Measurements from ENCODE around the gene ZNF423.

ZNF423 gene

DNA sequence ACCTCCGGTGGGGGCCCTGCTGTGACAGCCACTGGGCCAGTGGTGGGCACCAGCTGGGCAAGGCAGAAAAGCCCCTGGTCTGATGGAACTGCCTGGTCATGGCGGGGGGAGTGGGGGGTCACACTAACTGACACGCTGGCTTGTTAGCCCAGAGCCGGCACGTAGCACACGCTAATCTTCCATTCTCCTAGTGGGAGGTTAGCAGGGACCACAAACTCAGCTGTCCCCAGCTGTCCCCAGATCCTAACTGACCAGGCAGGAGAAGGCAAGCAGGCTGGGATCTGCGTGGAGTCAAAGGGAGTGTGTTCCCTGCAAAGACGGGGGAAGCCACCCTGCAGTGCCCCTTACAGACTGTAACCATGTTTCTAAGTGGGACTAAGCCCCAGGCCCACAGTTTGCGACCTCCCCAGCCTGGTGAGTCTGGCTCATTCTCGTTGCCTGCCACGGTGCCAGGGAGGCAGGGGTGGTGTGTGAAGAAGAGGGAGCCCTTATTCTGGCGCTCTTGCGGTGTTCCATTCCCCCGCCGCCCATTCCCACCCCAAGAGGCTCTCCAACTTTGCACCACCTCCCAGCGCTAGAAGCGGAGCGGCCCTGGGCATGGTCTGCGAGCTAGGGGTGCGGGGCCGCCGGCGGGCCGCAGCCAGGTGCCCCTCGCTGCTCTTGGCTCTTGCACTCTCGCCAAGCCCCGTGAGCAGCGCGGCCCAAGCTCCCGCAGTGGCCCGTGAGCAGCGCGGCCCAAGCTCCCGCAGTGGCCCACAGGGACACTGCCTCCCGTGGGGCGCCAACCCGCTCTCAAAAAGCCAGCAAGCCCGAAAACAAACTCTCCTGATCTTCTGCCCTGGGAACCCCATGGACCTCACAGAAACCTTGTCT is 12.1 kb upstream of the ZNF423 start:
- DNase-seq = no peak

DNA sequence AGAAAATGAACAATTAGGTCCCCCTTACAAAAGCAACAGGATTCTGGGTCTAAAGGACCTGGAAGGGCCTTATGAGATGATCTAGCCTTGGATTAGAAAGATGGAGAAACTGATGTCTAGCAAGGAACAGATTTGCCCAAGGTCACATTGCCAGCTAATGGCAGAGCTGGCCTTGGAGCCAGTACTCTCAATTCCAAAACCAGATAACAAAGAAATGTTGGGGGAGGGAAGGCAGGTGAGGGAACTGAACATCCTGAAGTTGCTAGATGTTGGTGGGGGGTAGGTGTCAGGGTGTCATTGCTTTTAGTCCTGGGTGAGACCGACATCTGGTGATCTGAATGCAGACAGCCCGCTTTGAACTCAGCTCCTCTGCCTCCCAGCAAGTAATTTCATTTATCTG is 11.3 kb upstream of the ZNF423 start:
- DNase-seq = no peak

DNA sequence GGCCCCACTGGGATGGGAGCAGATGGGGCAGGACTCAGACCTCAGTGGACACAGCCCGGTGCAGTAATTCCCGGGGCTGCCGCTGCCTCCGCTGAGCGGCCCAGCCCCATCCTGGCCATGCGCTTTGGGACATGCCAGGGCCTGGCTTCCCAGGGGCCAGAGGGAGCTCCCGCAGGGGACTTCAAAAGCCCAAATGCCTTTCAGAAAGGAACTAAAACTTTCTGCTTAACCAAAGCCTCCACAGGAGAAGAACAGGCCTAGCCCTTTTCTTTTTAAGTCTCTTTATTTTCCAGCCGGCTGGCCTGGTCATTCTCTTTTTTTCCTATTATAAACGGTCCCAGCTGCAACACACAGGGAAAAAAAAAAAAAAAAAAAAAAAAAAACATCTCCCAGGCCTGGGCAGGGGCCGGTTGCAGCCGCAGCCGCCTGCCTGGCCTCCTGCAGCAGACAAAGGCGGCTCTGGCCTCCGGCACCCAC is 10.7 kb upstream of the ZNF423 start:
- DNase-seq = no peak

DNA sequence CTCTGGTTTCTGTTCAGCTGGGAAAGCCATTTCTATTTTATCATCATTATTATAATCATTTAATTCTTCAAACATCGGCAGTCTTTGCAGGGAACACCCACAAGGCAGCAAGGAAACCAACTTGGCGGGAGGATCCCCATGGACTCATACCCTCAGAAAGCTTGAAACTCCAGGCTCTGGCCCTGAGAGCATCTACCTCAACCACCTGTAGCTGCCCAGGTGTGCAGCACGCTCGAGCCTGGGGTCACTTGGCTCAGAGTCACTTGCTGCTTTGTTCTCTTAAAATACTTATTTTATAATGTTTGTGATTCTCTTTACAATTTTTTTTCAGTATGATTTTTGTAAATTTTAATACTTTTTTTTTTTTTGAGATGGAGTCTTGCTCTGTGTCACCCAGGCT is 6.8 kb upstream of the ZNF423 start:
- no peak for DNase-seq

DNA sequence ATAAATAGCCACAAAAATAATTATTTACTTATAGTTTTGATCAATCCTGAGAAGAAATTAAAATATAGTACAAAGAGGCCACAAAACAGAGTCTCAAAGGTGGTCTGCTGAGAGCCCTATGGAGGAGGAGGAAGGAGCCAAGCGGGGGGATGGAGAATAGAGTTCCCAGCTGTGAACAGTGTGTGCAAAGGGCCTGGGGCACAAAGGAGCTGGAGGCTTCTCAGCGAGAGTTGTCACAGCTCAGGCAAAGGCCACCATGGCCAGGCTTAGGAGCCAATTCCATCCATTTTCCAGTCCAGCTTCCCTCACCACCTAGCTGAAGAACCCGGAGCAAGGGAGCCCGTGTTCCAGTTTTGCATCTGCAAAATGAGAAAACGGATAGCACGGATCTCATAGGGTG is 5.4 kb upstream of the ZNF423 start:
- DNase-seq = no peak

DNA sequence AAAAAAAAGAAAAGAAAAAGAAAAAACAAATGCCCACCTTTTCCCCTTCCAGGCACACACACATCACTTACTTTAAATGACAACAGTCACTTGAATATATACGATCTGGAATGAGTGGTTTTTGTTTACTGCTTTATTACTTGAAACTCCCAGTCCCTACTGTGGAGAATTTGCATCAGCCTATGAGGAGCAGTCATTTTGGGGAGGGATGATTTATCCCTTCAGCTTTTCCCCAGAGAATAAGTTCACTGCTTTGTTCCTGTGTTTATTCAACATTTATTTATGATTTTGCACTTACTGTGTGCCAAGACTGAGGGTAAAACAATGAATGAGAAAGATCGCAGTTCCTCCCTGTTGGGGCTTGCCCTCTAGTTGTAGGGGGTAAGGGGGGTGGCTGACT is 4.7 kb upstream of the ZNF423 start:
- DNase-seq = no peak

DNA sequence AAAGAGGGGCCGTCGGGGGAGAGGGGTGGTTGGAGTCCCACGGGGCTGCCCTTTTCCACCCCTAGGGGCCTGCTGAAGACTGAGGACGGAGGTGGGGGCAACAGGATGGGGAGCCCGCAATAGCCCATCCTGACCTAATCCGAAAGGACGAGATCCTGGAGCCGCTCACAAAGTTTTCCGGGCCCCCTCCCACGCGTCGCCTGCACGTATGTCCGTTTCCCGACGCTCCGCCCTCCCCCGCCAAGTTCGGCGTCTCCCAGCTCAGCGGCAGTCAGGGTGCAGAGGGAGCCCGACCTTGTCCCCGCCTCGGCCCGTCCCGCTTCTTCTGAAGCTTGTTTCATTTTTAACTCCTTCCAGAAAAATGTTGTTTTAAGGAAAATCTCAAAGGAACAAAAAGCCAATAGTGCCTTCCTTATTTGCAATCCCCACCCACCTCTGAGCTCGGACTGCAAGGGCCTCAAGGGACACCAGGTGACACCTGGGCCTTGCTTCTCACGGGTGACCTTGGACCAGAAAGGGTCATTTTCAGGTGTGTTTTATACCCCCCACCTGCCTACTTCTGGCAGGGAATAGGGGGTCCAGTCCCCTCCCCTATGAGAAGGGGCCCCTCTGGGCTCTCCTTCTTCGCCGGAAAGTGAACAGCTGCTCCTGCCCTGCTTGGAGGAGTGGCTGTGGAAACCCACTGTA is 3.4 kb upstream of the ZNF423 start:
- DNase-seq = no peak

DNA sequence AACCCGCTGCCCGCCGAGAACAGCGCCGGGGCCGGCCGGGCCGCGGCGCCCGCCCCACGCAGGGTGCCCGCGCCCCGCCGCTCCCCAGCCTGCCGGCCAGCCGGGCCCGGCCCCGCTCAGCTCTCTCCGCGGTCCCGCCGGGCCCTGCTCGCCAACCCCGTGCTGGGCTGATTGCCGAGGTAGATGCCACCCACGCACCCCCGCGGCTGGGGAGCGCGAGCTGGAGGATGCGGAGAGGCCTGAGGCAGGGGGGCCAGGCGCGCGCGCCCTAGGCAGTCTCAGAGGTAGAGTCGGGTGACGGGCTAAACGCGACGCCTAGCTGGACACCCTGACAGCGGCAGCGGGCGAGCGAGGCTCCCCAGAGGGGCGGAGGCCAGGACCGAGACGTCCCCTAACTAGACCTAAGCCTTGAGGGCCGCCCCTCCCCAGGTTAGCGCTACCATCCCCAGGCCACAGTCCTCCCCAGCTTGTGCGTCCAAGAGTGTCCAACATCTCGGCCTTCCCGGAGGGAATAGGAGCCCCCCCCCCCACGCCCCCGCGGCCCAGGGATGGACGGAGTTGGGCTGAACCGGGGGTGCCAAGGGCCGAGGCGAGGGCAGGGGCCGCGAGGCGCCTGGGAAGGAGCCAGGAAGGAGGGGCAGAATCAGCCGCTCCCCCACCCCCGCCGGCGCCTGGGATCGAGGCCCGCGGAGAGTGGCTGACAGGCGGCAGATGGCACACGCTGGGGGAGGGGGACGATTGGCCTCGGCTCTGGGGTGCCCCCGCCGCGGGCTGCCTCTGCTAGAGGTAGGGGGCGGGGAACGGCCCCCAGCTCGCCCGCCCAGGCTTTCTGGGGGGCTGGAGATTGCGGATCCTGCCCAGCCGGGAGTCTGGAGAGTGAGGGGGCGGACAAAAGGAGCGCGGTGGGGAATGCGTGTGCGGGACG is 2.5 kb upstream of the ZNF423 start:
- DNase-seq = no peak

DNA sequence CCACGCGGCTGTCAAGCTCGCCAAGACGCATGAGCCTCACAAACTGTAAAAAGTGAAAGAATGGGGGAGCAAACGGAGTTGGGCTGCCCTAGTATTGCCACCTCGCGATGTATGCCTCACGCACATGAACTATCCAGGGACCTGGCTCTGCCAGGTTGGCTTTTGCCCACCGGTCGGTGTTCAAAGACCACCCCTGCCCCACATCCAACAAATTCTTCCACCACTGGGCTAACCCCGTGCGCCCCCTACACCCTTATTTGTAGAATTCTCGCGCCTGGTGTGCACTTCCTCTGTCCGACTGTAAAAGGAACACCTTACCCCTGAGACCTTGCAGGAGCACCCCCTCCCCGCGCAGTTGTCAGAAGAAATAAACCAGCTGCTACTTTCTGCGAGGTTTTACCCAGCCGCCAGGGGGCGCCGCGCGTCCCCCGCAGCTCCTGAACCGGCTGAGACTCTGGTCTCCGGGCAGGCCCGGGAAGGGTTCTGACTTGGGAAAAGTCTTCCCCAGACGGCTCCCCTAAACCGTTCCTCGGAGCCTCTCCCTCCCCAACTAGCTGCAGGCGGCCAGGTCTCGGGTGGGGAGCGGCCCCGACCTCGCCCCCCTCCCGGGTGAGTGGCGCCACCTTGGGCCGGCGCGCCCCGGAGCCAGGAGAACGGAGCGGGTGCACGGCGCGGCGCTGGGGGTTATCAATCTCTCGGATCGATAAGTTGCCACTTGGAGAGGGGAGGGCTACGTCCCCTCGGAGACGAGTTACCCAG is 1.7 kb upstream of the ZNF423 start:
- DNase-seq = no peak

DNA sequence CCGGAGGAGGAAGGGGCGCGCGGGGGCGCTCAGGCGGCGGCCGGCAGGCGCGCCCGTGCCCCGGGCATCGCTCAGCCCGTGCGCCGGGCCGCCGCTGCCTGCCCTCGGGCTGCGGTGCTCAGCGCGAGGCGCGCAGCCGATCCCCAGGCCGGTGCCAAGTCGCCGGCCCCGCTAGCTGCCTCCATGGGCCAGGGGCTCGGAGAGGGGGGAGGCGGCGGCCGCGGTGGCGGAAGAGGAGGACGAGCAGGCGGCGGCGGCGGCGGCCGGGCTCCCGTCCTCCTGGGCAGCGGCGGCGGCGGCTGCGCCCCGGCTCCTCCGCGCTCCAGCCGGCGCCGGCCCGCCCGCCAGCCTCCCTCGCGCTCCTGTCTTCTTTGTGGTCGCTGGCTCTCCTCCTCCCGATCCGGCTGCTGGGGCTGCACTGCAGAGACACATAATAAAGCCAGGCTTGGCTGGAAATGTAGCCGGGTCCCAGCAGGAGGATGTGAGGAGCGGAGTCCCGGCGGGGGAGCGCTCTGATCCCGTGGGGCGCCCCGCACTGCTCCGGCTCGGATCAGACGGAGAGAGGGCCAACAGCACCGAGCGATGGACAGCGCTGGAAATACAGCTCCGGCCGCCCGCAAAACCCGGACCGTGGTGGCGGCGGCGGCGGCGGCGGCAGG is 889 bp upstream of the ZNF423 start:
- DNase-seq = no peak

DNA sequence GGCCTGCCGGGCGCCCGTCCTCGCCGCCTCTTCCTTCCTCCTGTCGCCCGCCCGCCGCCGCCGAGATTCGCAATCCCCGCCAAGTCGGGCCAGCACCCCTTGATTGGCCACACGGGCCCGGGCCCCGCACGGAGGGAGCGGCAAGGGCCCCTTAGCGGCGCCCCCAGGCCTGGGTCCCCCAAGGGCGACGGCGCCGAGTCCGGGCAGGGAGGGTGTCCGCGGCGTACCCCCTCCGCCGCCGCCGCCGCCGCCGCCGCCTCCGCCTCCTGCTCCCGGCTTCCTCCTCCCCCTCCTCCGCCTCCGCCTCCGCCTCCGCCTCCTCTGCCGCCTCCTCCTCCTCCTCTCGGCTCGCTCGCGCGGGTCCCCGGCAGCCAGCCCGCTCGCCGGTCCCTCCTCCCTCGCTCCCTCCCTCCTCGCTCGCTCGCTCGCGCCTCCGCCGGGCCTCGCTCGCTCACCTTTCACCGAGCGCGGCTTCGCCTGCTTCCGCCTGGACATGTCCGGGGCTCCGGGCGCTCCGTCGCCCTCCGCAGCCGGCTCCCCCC is 561 bp downstream of the ZNF423 start:
- DNase-seq = peak; percentile 53

DNA sequence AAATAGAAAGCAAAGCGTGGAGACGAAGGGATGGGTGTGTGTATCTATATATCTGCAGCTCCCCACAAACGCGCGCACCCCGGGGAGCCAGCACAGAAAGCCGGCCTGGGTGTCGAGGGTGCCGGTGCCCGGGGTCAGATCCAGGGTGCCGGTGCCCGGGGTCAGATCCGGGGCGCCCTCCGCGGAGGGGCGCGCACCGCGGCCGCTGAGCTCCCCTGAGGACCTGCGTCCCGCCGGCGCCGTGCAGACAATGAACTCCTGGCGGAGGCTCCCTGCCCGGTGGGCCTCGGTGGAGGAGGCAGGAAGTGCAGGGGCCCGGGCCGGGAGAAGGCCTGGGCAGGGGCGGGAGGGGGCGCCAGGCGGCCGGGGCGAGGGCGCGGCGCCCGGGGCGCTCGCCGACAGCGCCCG is 1.1 kb downstream of the ZNF423 start:
- DNase-seq = no peak

DNA sequence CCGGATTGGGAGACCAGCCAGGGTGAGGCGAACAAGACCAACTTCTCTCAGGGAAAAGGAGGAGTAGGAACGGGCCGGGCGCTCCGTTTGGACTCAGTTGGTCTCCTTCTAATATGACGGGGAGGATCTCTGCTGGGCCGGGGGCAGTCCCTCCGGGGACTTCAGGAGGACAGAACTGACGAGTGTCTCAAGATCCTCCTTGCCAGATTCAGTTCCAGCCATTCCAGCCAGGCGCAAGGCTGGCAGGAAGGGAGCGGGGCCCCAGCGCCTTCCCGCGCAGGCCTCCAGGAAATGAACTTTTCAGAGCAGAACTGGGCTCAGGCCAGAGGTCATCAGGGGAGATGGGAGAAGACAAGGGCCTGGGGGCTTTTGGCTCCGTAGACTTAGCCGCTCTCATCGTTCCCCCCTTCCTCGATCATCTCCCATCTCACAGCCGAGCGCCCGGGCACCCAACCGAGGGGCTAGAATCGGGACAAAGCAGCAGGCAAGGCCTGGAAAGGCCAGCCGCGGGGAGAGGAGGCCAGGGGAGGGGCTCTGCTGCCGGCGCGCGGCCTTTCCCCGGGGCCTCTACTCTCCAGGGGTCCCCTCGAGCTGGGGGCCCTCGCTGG is 1.6 kb downstream of the ZNF423 start:
- no peak for DNase-seq

DNA sequence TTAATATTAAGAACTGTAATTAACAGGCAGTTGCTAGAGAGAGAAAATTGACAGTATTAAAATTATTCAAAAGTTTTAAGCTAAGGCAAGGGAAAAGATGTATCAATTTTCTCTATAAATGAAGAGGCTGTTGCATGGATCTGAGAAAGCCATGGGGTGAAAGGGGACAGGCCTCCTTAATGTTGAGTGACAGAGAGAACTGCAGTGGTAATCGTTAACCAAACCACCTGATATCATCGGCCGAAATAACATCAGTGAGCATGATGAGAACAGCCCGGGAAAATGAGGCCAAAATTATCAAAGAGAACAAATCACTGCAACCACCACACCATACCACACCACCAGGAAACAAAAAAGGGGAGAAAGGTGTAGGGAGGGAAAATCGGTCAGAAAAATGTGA is 3.6 kb downstream of the ZNF423 start:
- DNase-seq = no peak

DNA sequence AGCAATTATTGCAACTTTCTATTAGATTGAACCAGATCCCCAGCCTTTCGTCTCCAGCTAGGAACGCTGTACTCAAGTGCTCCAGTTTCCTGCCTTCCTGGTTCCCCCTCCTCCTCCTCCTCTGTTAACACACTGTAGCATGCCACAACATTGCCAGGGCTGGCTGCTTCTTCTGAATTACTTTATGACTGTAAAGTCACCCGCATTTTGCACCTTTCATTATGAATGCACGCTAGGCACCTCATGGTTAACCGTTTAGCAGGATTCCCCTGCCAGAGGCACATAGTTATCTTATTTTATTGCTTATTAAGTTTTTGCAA is 4.5 kb downstream of the ZNF423 start:
- DNase-seq = no peak

DNA sequence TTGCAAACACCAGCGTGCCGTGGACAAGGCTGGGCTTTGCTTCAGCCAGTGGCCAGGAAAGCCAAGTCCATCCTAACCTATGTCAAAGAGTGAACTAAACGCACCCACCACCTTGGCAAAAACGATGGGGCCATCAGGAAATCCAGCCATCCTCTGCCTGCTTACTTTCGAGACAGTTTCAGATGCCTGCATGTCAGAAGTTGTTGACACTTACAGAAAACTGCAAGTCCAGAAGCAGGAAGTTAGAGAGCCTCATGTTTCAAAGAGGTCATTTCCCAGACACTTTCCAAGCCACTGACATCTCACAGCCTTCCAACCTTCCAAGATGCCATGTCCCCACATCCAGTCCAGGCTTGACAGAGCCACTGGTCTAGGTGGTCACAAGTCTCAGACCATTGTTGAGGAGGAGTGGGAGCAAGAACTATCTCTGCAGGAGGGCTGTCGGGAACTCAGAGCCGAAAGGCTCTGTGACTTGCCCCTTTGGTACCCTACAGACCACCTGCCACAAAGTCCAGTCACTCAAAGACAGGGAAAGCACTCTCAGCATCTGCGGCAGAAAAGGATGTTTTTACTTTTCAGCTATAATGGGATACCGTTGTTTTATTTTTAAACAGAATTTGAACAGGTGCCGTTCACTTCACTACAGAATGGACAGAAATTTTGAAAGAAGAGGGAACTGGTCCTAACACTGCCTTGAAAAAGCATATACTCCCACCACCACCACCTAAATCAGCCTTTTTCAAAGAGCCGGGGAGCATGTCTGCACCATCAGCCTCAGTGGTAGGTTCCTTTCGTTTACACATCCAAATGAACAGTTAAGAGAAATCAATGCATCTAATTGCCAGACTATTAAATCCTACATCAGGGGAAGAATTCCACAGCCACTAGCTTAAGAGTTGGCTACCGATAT is 5.1 kb downstream of the ZNF423 start:
- no peak for DNase-seq

DNA sequence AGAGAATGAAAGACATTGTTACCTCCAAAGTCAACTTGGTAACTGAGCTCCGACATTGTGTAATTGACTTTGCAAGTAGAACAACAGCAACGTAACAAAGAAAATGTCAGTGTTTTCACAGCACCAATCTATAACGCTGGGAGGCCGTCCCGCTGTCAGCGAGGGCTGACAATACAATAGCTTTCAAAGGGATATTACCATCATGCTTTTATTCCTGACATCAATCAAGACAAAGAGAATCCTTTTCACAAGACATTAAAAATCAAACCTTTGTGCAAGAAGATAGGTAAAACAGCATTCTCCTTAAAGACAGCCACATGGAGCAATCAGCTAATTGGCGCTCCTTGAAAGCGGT is 6.2 kb downstream of the ZNF423 start:
- no peak for DNase-seq

DNA sequence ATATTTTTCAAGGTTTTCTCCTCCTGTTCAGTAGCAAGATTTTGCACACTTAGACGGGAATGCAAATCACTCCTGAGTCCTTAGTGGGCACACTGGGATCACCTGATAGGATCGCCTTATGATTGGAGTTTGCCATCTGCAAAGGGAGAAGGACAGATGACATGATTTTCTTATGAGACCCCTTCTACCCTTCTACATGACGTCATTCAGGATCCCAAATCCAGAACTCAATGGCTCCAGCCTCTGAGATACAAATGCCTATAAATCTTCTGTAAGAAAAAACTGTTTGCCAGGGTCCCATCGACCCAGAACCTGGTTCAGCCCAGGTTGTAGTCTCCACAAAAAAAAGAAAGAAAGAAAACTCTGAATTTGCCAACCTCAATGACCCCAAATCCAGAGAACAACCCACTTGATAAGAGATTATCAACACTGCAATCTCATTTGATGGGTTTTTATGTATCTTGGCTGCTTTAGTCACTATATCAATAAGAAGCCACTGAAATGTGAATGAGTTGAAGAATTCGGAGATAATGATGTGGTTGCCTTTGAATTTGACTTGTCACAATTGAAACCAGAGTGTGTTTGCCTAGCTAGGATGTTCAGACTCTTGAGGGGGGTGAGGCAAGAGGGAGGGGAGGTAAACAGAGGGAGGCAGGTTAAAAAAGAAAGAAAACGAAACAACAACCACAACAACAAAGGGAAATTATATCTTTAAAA is 6.7 kb downstream of the ZNF423 start:
- no peak for DNase-seq

DNA sequence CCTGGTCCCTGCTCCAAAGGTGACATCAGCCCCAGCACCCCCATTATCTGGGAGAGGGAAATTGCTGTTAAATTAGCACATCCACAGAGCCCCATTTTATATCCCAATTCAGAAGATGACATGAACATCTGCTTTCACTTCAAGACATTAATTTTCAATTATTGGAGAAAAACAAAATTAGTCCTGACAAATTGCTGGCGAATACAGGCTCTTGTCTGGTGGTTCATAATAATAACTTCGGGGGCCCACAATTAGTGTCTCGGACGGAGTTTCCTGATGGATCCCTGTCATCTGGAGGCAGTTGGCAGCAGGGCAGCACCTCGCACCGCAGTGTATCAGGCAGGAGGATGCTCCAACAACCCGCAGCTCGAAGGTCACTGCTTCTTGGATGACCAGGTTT is 7.4 kb downstream of the ZNF423 start:
- DNase-seq = no peak

DNA sequence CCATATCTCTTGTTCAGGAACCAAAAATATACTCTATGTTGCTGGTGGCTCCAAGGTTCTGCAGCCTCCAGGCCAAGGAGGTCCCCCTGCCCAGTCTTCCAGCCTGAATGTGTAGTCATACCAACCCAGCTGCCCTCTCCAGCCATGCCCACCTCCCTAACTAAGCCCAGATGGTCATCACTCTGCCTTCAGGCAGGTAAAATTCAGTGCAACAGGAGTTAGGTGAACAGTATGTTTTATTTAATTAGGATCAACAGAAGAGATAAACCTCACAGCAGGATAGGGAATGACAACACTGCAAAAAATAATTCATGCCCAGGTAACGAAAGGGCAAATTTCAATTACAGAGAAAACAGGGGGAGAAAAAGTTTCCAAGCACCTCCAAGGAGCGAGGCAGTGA is 9.1 kb downstream of the ZNF423 start:
- no peak for DNase-seq
